Measurements from ENCODE around the gene SRCAP. TPM values are rescaled to one million over a fixed set of nuclear protein-coding genes. Genes with fewer than 3 reads are reported as not detected.

The SRCAP gene
- total RNA-seq, 1 experiment from 2014 or later = 9.4 TPM

Small RNAs within 50 kb of the gene (small RNA-seq; reads per million reads assigned to genes)
- gene RNU6-1043P (0 reads per million in 2 experiments), gene RNU6-416P (0 reads per million in 2 experiments), gene SNORA30 (4.6 to 10.2 reads per million in 2 experiments)

Other genes with a start within 250 kb of the SRCAP start
- gene ITGAL, start 226.4 kb upstream of the SRCAP start, total RNA-seq (2014; rRNA removed; shearing (Covaris generic)) = not detected in 2 replicates
- gene ZNF768, start 172.6 kb upstream of the SRCAP start, total RNA-seq (2014; rRNA removed; shearing (Covaris generic)) = 40.4 and 43.1 TPM in 2 replicates
- gene ZNF747, start 164.3 kb upstream of the SRCAP start, total RNA-seq (2014; rRNA removed; shearing (Covaris generic)) = 4.1 and 4.6 TPM in 2 replicates
- 4.1 and 4.9 TPM in 2 replicates for gene ZNF764, start 140.8 kb upstream of the SRCAP start, total RNA-seq (2014; rRNA removed; shearing (Covaris generic))
- gene ZNF688, start 127.5 kb upstream of the SRCAP start, total RNA-seq (2014; rRNA removed; shearing (Covaris generic)) = 16.3 and 23.4 TPM in 2 replicates
- gene ZNF785, start 113.5 kb upstream of the SRCAP start, total RNA-seq (2014; rRNA removed; shearing (Covaris generic)) = 12.1 and 13.0 TPM in 2 replicates
- gene ZNF689, start 88.8 kb upstream of the SRCAP start, total RNA-seq (2014; rRNA removed; shearing (Covaris generic)) = 23.0 TPM in 2 replicates
- 3.0 and 5.0 TPM in 2 replicates for gene PRR14, start 48.2 kb upstream of the SRCAP start, total RNA-seq (2014; rRNA removed; shearing (Covaris generic))
- gene FBRS, start 40.7 kb upstream of the SRCAP start, total RNA-seq (2014; rRNA removed; shearing (Covaris generic)) = 8.8 and 8.9 TPM in 2 replicates
- 14.3 and 16.4 TPM in 2 replicates for gene PHKG2, start 49.3 kb downstream of the SRCAP start, total RNA-seq (2014; rRNA removed; shearing (Covaris generic))
- gene CFAP119, start 62.9 kb downstream of the SRCAP start, total RNA-seq (2014; rRNA removed; shearing (Covaris generic)) = 0.05 and 1.8 TPM in 2 replicates
- gene RNF40, start 63.2 kb downstream of the SRCAP start, total RNA-seq (2014; rRNA removed; shearing (Covaris generic)) = 108 and 120 TPM in 2 replicates
- 6.6 and 6.8 TPM in 2 replicates for gene ZNF629, start 88.0 kb downstream of the SRCAP start, total RNA-seq (2014; rRNA removed; shearing (Covaris generic))
- gene BCL7C, start 194.9 kb downstream of the SRCAP start, total RNA-seq (2014; rRNA removed; shearing (Covaris generic)) = 21.5 and 22.0 TPM in 2 replicates
- 0.13 and 0.29 TPM in 2 replicates for gene CTF1, start 197.4 kb downstream of the SRCAP start, total RNA-seq (2014; rRNA removed; shearing (Covaris generic))
- gene FBXL19, start 224.4 kb downstream of the SRCAP start, total RNA-seq (2014; rRNA removed; shearing (Covaris generic)) = 20.8 and 22.0 TPM in 2 replicates
- gene ORAI3, start 249.9 kb downstream of the SRCAP start, total RNA-seq (2014; rRNA removed; shearing (Covaris generic)) = 35.2 and 43.9 TPM in 2 replicates

Measured in SK-MEL-5 (cell line).